Keratinocyte (primary cell): Measurements from ENCODE around the gene PDE4A. TPM values are rescaled to one million over a fixed set of nuclear protein-coding genes. Genes with fewer than 3 reads are reported as not detected.
"Not testable (repeated sequence)": the region's sequence is repeated elsewhere in the genome, so short reads cannot be mapped to it uniquely, and the experiment has no call there.

Experiments
- DNase-seq: peaks from one replicate; pipeline ENCODE4 v3.0.0-alpha.2; 2011; ENCODE audit warnings: low read depth, missing footprints, low spot score
- FAIRE-seq: peaks from 2 replicates; lab custom pipeline; 2011; peaks lifted over from hg19 to GRCh38; lab: Jason Lieb, UNC
- H2AFZ ChIP-seq: 2 replicates; pipeline ENCODE4 v1.6.0; 2012; ENCODE audit warnings: low read length, control low read depth, inconsistent platforms; ENCODE audit not compliant: control insufficient read depth
- H3K27ac ChIP-seq: 2 replicates; pipeline ENCODE4 v1.5.1; 2011; ENCODE audit warnings: low read length; ENCODE audit not compliant: control insufficient read depth, insufficient read depth
- H3K27me3 ChIP-seq: 3 replicates; pipeline ENCODE4 v1.6.0; 2011; ENCODE audit warnings: low read length; ENCODE audit not compliant: control insufficient read depth, insufficient read depth; ENCODE audit errors: extremely low read depth
- H3K36me3 ChIP-seq, 2 experiments: 2 replicates in 1 of 2; 3 replicates in 1 of 2; pipeline ENCODE4 v1.5.1; 2011; ENCODE audit warnings: low read length in 2 of 2, mild to moderate bottlenecking in 1 of 2; ENCODE audit not compliant: control insufficient read depth in 2 of 2, insufficient read depth in 2 of 2; ENCODE audit errors: extremely low read depth in 1 of 2
- H3K4me1 ChIP-seq: 3 replicates; pipeline ENCODE4 v1.5.1; 2011; ENCODE audit warnings: low read length; ENCODE audit not compliant: control insufficient read depth, insufficient read depth; ENCODE audit errors: extremely low read depth
- H3K4me2 ChIP-seq: 3 replicates; pipeline ENCODE4 v1.6.0; 2011; ENCODE audit warnings: low read depth, low read length; ENCODE audit not compliant: control insufficient read depth, insufficient read depth; ENCODE audit errors: extremely low read depth
- H3K4me3 ChIP-seq, 3 experiments: fragments of 200-600 bp in 1 of 3; sonication (generic) in 1 of 3; 2 replicates in 2 of 3; 3 replicates in 1 of 3; pipeline ENCODE4 v1.5.1; 2011 to 2016; ENCODE audit warnings: low read length in 3 of 3, mild to moderate bottlenecking in 3 of 3, control low read depth in 2 of 3, inconsistent platforms in 1 of 3, low read depth in 1 of 3, mixed read lengths in 1 of 3, mixed run types in 1 of 3, moderate library complexity in 1 of 3; ENCODE audit not compliant: control insufficient read depth in 2 of 3, insufficient read depth in 2 of 3; ENCODE audit errors: extremely low read depth in 1 of 3
- H3K79me2 ChIP-seq: 2 replicates; pipeline ENCODE4 v1.6.0; 2012; ENCODE audit warnings: low read length; ENCODE audit not compliant: control insufficient read depth, insufficient read depth
- H3K9ac ChIP-seq: 3 replicates; pipeline ENCODE4 v1.6.0; 2011; ENCODE audit warnings: low read length; ENCODE audit not compliant: control insufficient read depth, insufficient read depth; ENCODE audit errors: extremely low read depth
- H3K9me1 ChIP-seq: 3 replicates; pipeline ENCODE4 v1.6.0; 2011; ENCODE audit warnings: low read length; ENCODE audit not compliant: control insufficient read depth, insufficient read depth; ENCODE audit errors: extremely low read depth
- H3K9me3 ChIP-seq: 2 replicates; pipeline ENCODE4 v1.5.1; 2012; ENCODE audit warnings: low read depth, low read length; ENCODE audit not compliant: control insufficient read depth
- H4K20me1 ChIP-seq: 3 replicates; pipeline ENCODE4 v1.6.0; 2011; ENCODE audit warnings: low read length; ENCODE audit not compliant: control insufficient read depth, insufficient read depth; ENCODE audit errors: extremely low read depth
- EZH2 ChIP-seq: IDR thresholded peaks from one replicate; pipeline ENCODE4 v1.6.1; 2012; ENCODE audit warnings: inconsistent platforms, mild to moderate bottlenecking, low read length, moderate library complexity
- dilution Hi-C: fragments of 300-500 bp; cut with MboI; formaldehyde crosslinking; loops from one replicate; pipeline ENCODE4 v1.7.0; 2020; ENCODE audit warnings: low sequenced_read_pairs; ENCODE audit not compliant: extremely low pct_ligation_motif_present
- polyA plus RNA-seq, 5 experiments: library from polyadenylated mRNA; depleted of rRNA in 3 of 5; stranded (reverse) in 3 of 5; stranded (forward) in 1 of 5; unstranded in 1 of 5; fragments of >200 nt; gene quantifications; 1 replicate in 1 of 5; 2 replicates in 3 of 5; 3 replicates in 1 of 5; pipeline versions ENCODE4 v1.2.1 to v1.2.3, GENCODE V29; 2011 to 2012; ENCODE audit warnings: missing spikeins in 2 of 5, low read depth in 1 of 5, low replicate concordance in 1 of 5
- TF ChIP-seq, protein P1 (sequence below), 3 experiments: IDR thresholded peaks in 1 of 3; conservative IDR thresholded peaks in 1 of 3; optimal IDR thresholded peaks in 1 of 3; 2 replicates in 2 of 3; 3 replicates in 1 of 3; pipeline versions ENCODE3 to v1.5.1; 2011; ENCODE audit warnings: low read length in 3 of 3, mild to moderate bottlenecking in 3 of 3, moderate library complexity in 2 of 3, control low read depth in 1 of 3, inconsistent platforms in 1 of 3; ENCODE audit not compliant: insufficient read depth in 2 of 3; ENCODE audit errors: extremely low read depth in 1 of 3

Gene PDE4A
- polyA plus RNA-seq, 1 donor (not counting 4 experiments of a cell fraction or from before 2014, with no cell fraction given) = 0.09 TPM

DNA sequence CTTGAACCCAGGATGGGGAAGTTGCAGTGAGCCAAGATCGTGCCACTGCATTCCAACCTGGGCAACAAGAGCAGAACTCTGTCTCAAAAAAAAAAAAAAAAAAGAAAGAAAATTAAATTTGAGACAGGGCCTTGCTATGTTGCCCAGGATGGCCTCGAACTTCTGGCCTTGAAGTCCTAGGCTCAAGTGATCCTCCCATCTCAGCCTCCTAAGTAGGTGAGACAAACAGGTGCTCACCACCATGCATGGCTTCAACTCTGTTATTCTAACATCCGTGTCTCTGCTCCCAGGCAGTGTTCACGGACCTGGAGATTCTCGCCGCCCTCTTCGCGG is 40.3 kb downstream of the PDE4A start:
- Histone ChIP-seq H3K9ac (no peak overlapping the region), H3K79me2 (no peaks in the 10 kb centered on the region), H3K27me3 (no peaks in the 10 kb centered on the region), H3K4me1 (peaks cover 8% of the 10 kb centered on the region), H3K36me3 (no peaks in the 10 kb centered on the region), H3K4me2 (no peak overlapping the region), H4K20me1 (no peaks in the 10 kb centered on the region), H3K9me3 (no peaks in the 10 kb centered on the region), H3K9me1 (no peaks in the 10 kb centered on the region), H3K4me3 (no peak overlapping the region), H3K27ac (no peak overlapping the region), H2AFZ (no peak overlapping the region)
- no peak for FAIRE-seq
- no peak for TF ChIP-seq EZH2
- TF ChIP-seq, protein P1, sequence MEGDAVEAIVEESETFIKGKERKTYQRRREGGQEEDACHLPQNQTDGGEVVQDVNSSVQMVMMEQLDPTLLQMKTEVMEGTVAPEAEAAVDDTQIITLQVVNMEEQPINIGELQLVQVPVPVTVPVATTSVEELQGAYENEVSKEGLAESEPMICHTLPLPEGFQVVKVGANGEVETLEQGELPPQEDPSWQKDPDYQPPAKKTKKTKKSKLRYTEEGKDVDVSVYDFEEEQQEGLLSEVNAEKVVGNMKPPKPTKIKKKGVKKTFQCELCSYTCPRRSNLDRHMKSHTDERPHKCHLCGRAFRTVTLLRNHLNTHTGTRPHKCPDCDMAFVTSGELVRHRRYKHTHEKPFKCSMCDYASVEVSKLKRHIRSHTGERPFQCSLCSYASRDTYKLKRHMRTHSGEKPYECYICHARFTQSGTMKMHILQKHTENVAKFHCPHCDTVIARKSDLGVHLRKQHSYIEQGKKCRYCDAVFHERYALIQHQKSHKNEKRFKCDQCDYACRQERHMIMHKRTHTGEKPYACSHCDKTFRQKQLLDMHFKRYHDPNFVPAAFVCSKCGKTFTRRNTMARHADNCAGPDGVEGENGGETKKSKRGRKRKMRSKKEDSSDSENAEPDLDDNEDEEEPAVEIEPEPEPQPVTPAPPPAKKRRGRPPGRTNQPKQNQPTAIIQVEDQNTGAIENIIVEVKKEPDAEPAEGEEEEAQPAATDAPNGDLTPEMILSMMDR (optimal IDR thresholded peaks at IDR 0.05 in 1 of 3, IDR thresholded peaks at IDR 0.05 in 1 of 3, conservative IDR thresholded peaks at IDR 0.05 in 1 of 3; ENCODE audit: extremely low read depth in 1 of 3, insufficient read depth in 2 of 3, low read length in 3 of 3) = no peak
- dilution Hi-C loops = no loop called here
- DNase-seq = no peak

DNA sequence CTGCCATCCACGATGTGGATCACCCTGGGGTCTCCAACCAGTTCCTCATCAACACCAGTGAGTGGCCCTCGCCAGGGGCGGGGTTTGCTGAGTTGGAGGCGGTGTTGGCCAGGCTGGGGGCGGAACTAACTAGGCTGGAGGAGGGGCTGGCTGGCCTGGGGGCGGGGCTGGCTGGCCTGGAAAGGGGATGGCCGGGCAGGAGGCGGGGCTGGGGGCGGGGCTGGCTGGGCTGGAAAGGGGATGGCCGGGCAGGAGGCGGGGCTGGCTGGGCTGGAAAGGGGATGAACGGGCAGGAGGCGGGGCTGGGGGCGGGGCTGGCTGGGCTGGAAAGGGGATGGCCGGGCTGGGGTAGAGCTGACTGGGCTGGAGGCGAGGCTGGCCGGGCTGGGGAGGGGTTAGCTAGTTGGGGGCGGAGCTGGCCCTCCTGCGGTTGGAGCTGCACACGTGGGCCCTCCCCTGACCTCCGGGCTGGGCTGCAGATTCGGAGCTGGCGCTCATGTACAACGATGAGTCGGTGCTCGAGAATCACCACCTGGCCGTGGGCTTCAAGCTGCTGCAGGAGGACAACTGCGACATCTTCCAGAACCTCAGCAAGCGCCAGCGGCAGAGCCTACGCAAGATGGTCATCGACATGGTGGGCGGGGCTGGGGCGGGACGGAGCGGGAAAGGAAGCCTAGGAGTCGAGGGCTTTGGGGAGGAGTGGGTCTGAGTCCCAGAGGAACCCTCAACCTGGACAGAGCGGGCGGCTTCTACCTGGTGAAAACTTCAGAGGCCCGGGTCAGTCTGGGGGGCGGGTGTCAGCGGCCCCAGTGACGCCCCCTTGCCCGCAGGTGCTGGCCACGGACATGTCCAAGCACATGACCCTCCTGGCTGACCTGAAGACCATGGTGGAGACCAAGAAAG is 41.0 kb downstream of the PDE4A start:
- no peaks in the 10 kb centered on the region for H3K36me3 ChIP-seq
- TF ChIP-seq, protein P1 (optimal IDR thresholded peaks at IDR 0.05 in 1 of 3, IDR thresholded peaks at IDR 0.05 in 1 of 3, conservative IDR thresholded peaks at IDR 0.05 in 1 of 3; ENCODE audit: extremely low read depth in 1 of 3, insufficient read depth in 2 of 3, low read length in 3 of 3) = no peak
- H3K27me3 ChIP-seq = no peaks in the 10 kb centered on the region
- H3K9ac ChIP-seq = no peak overlapping the region
- peaks cover 8% of the 10 kb centered on the region for H3K4me1 ChIP-seq
- dilution Hi-C loops = no loop called here
- no peaks in the 10 kb centered on the region for H3K79me2 ChIP-seq
- H3K27ac ChIP-seq = no peak overlapping the region
- no peaks in the 10 kb centered on the region for H3K9me1 ChIP-seq
- DNase-seq = peak; percentile 81
- peak overlapping the region; percentile 35 to 59 (median 51) for H3K4me3 ChIP-seq
- H4K20me1 ChIP-seq = no peaks in the 10 kb centered on the region
- H2AFZ ChIP-seq = peak overlapping the region; percentile 94
- no peak for FAIRE-seq
- H3K9me3 ChIP-seq = no peaks in the 10 kb centered on the region
- H3K4me2 ChIP-seq = peak overlapping the region; percentile 82

DNA sequence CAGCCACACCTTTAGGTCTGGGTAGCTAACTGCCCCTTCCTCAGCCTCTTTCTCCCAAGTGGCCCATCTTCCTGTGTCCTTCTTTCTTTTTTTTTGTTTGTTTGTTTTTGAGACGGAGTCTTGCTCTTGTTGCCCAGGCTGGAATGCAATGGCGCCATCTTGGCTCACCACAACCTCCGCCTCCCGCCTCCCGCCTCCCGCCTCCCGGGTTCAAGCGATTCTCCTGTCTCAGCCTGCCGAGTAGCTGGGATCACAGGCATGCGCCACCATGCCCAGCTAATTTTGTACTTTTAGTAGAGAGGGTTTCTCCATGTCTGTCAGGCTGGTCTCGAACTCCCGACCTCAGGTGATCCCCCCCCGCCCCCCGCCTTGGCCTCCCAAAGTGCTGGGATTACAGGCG is 41.7 kb downstream of the PDE4A start:
- Histone ChIP-seq H3K4me3 (peak overlapping the region; percentile 35 to 59 (median 51)), H3K4me2 (peak overlapping the region; percentile 82), H2AFZ (peak overlapping the region; percentile 94)
- H3K27ac ChIP-seq, H3K9ac ChIP-seq, H3K9me1 ChIP-seq, H3K9me3 ChIP-seq, dilution Hi-C loops, H4K20me1 ChIP-seq, H3K36me3 ChIP-seq, H3K27me3 ChIP-seq, DNase-seq, H3K4me1 ChIP-seq, FAIRE-seq, H3K79me2 ChIP-seq: not testable (repeated sequence)
